ENCODE results near the gene GDPD2. TPM values are rescaled to one million over a fixed set of nuclear protein-coding genes. Genes with fewer than 3 reads are reported as not detected.

GDPD2 gene
- total RNA-seq, 1 experiment from 2014 or later = 0.44 TPM

GRCh38 chrX:70437011-70437410 is 13.9 kb downstream of the GDPD2 start:
- Histone ChIP-seq H3K36me3 (ENCODE audit: low read depth) (no peaks in the 10 kb centered on the region), H2AFZ (no peak overlapping the region), H3K9me3 (ENCODE audit: insufficient read depth, low read depth) (no peaks in the 10 kb centered on the region), H3K4me2 (no peak overlapping the region), H3K27ac (no peak overlapping the region), H3K9me2 (ENCODE audit: insufficient read depth) (no peaks in the 10 kb centered on the region), H3F3A (ENCODE audit: insufficient read depth, low read depth) (no peaks in the 10 kb centered on the region), H3K27me3 (ENCODE audit: insufficient read depth, low read depth) (no peaks in the 10 kb centered on the region), H4K20me1 (ENCODE audit: insufficient read depth) (no peaks in the 10 kb centered on the region), H3K4me1 (replicated peaks; ENCODE audit: insufficient read depth) (0 out of 2 replicates have a peak, but pooled peaks cover 12% of the 10 kb centered on the region), H3K4me3 (no peak overlapping the region), H3K79me2 (ENCODE audit: low read depth) (no peaks in the 10 kb centered on the region)
- ChIA-PET POLR2A (ENCODE audit: unreplicated experiment) (no interaction called here), CTCF (no interaction called here)
- BruUV-seq (replicated peaks) = no TSS peak
- intact Hi-C loops (cut with micrococcal nuclease; ENCODE audit: unreplicated experiment) = no loop called here
- DNase-seq = no peak
- TF ChIP-seq EZH2 (IDR thresholded peaks at IDR 0.05; ENCODE audit: low read depth) = no peak
- TF ChIP-seq, protein P1, sequence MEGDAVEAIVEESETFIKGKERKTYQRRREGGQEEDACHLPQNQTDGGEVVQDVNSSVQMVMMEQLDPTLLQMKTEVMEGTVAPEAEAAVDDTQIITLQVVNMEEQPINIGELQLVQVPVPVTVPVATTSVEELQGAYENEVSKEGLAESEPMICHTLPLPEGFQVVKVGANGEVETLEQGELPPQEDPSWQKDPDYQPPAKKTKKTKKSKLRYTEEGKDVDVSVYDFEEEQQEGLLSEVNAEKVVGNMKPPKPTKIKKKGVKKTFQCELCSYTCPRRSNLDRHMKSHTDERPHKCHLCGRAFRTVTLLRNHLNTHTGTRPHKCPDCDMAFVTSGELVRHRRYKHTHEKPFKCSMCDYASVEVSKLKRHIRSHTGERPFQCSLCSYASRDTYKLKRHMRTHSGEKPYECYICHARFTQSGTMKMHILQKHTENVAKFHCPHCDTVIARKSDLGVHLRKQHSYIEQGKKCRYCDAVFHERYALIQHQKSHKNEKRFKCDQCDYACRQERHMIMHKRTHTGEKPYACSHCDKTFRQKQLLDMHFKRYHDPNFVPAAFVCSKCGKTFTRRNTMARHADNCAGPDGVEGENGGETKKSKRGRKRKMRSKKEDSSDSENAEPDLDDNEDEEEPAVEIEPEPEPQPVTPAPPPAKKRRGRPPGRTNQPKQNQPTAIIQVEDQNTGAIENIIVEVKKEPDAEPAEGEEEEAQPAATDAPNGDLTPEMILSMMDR (conservative IDR thresholded peaks at IDR 0.05) = no peak

DNA sequence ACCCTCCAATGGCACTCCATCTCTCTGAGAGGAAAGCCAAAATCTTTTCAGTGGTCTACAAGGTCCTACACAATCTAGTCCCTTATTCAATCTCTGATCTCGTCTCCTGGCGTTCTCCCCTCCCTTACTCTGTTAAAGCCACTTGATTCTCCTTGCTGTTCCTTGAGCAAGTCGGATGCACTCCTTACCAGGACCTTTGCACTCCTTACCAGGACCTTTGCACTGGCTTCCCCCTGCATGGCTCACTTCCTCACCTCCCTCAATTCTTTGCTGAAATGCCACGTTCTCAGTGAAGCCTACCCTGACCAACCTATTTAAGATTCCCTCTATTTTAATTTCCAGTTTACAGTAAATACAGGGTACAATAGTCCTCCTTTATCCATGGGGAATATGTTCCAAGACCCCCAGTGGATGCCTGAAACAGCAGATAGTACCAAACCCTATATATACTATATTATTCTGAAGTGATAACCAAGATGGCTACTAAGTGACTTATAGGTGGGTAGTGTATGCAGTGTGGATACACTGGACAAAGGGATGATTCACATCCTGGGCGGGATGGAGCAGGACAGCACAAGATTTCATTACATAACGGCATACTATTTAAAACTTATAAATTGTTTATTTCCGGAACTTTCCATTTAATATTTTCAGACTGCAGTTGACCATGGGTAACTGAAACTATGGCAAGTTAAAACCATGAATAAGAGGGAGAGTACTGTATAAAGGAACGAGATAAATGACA is 15.0 kb downstream of the GDPD2 start:
- Histone ChIP-seq H3K4me1 (replicated peaks; ENCODE audit: insufficient read depth) (0 out of 2 replicates have a peak, but pooled peaks cover 9% of the 10 kb centered on the region), H3K9me3 (ENCODE audit: insufficient read depth, low read depth) (no peaks in the 10 kb centered on the region), H3F3A (ENCODE audit: insufficient read depth, low read depth) (no peaks in the 10 kb centered on the region), H3K4me3 (no peak overlapping the region), H3K27ac (no peak overlapping the region), H2AFZ (no peak overlapping the region), H3K27me3 (ENCODE audit: insufficient read depth, low read depth) (no peaks in the 10 kb centered on the region), H4K20me1 (ENCODE audit: insufficient read depth) (no peaks in the 10 kb centered on the region), H3K9me2 (ENCODE audit: insufficient read depth) (no peaks in the 10 kb centered on the region), H3K4me2 (no peak overlapping the region), H3K36me3 (ENCODE audit: low read depth) (no peaks in the 10 kb centered on the region), H3K79me2 (ENCODE audit: low read depth) (no peaks in the 10 kb centered on the region)
- DNase-seq = no peak
- TF ChIP-seq, protein P1 (conservative IDR thresholded peaks at IDR 0.05) = no peak
- no peak for TF ChIP-seq EZH2 (IDR thresholded peaks at IDR 0.05; ENCODE audit: low read depth)
- ChIA-PET POLR2A (ENCODE audit: unreplicated experiment) (no interaction called here), CTCF (no interaction called here)
- no TSS peak for BruUV-seq (replicated peaks)
- intact Hi-C loops (cut with micrococcal nuclease; ENCODE audit: unreplicated experiment) = no loop called here

- no peaks in the 10 kb centered on the region for H3K9me3 ChIP-seq (ENCODE audit: insufficient read depth, low read depth)
- H3K4me2 ChIP-seq = no peak overlapping the region
- ChIA-PET POLR2A (ENCODE audit: unreplicated experiment) (no interaction called here), CTCF (interaction anchor here (0.6 kb wide), 1 partner anchor 868 kb away, joined by 4 read pairs; no protein-coding TSS in a partner anchor)
- TF ChIP-seq, protein P1 (conservative IDR thresholded peaks at IDR 0.05) = no peak
- TF ChIP-seq EZH2 (IDR thresholded peaks at IDR 0.05; ENCODE audit: low read depth) = no peak
- no peaks in the 10 kb centered on the region for H4K20me1 ChIP-seq (ENCODE audit: insufficient read depth)
- DNase-seq = peak in 1 of 2 experiments; percentile 4
- no peaks in the 10 kb centered on the region for H3K9me2 ChIP-seq (ENCODE audit: insufficient read depth)
- no peaks in the 10 kb centered on the region for H3F3A ChIP-seq (ENCODE audit: insufficient read depth, low read depth)
- intact Hi-C loops (cut with micrococcal nuclease; ENCODE audit: unreplicated experiment) = no loop called here
- 0 out of 2 replicates have a peak, but pooled peaks cover 4% of the 10 kb centered on the region for H3K4me1 ChIP-seq (replicated peaks; ENCODE audit: insufficient read depth)
- H2AFZ ChIP-seq = no peak overlapping the region
- H3K27ac ChIP-seq = no peak overlapping the region
- H3K36me3 ChIP-seq (ENCODE audit: low read depth) = no peaks in the 10 kb centered on the region
- H3K27me3 ChIP-seq (ENCODE audit: insufficient read depth, low read depth) = no peaks in the 10 kb centered on the region
- no TSS peak for BruUV-seq (replicated peaks)
- H3K79me2 ChIP-seq (ENCODE audit: low read depth) = no peaks in the 10 kb centered on the region
- H3K4me3 ChIP-seq = no peak overlapping the region
Measured at GRCh38 chrX:70439016-70439415, 15.9 kb downstream of the GDPD2 start.

All from PC-9 (cell line).